Measurements from ENCODE around the gene PDCD7.
A peak's percentile ranks its signal among the peaks of the same experiment; 100 is the strongest.
"Not testable (repeated sequence)": the region's sequence is repeated elsewhere in the genome, so short reads cannot be mapped to it uniquely, and the experiment has no call there.

PDCD7 gene

GRCh38 chr15:65082303-65082953, 51.2 kb downstream of the PDCD7 start:
- Histone ChIP-seq H3K4me1 (peaks cover 13% of the 10 kb centered on the region), H3K27me3 (ENCODE audit: low read depth) (no peaks in the 10 kb centered on the region), H3K36me3 (replicated peaks) (no peaks in the 10 kb centered on the region), H3K9me3 (no peaks in the 10 kb centered on the region), H3K4me3 (no peak overlapping the region)
- DNase-seq (ENCODE audit: low spot score in 2 of 2), result peak in 1 of 2 experiments; percentile 44
- in situ Hi-C loops (cut with MboI; ENCODE audit: low sequenced_read_pairs), result no loop called here

GRCh38 chr15:65081758-65082157, 51.9 kb downstream of the PDCD7 start:
- H3K9me3 ChIP-seq, result no peaks in the 10 kb centered on the region
- no peaks in the 10 kb centered on the region for H3K36me3 ChIP-seq (replicated peaks)
- no peak for DNase-seq (ENCODE audit: low spot score in 2 of 2)
- H3K4me3 ChIP-seq, result no peak overlapping the region
- H3K27me3 ChIP-seq (ENCODE audit: low read depth), result no peaks in the 10 kb centered on the region
- in situ Hi-C loops (cut with MboI; ENCODE audit: low sequenced_read_pairs), result no loop called here
- peaks cover 13% of the 10 kb centered on the region for H3K4me1 ChIP-seq

DNA sequence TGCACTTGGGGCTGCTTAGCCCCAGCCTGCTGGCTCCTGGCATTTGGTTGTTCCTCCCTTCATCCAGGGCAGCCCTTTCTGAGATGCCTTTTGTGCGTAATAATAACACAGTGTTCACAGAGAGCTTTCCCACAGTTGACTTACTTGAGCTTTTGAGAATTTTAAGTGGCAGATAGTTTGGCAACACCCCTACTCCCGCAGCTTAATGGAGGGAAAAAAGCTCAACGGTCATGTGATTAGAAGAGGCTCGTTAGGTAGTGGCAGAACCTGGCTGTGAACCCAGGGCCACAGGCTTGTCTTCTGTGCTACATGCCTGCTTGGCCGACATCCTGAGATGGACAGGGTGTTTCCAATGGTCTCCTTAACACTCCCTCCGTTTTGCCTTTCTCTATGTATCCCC, 52.3 kb downstream of the PDCD7 start:
- Histone ChIP-seq H3K4me1 (peaks cover 13% of the 10 kb centered on the region), H3K9me3 (no peaks in the 10 kb centered on the region), H3K27me3 (ENCODE audit: low read depth) (no peaks in the 10 kb centered on the region), H3K36me3 (replicated peaks) (no peaks in the 10 kb centered on the region), H3K4me3 (no peak overlapping the region)
- in situ Hi-C loops (cut with MboI; ENCODE audit: low sequenced_read_pairs), result no loop called here
- no peak for DNase-seq (ENCODE audit: low spot score in 2 of 2)

GRCh38 chr15:65079580-65079979, 54.0 kb downstream of the PDCD7 start:
- Histone ChIP-seq H3K36me3 (replicated peaks) (no peaks in the 10 kb centered on the region), H3K4me3 (no peak overlapping the region), H3K9me3 (no peaks in the 10 kb centered on the region), H3K27me3 (ENCODE audit: low read depth) (no peaks in the 10 kb centered on the region), H3K4me1 (peaks cover 13% of the 10 kb centered on the region)
- in situ Hi-C loops (cut with MboI; ENCODE audit: low sequenced_read_pairs), result no loop called here
- no peak for DNase-seq (ENCODE audit: low spot score in 2 of 2)

- Histone ChIP-seq H3K36me3 (replicated peaks) (no peaks in the 10 kb centered on the region), H3K4me1 (peaks cover 5% of the 10 kb centered on the region), H3K4me3 (no peak overlapping the region), H3K27me3 (ENCODE audit: low read depth) (no peaks in the 10 kb centered on the region), H3K9me3 (no peaks in the 10 kb centered on the region)
- no peak for DNase-seq (ENCODE audit: low spot score in 2 of 2)
- in situ Hi-C loops (cut with MboI; ENCODE audit: low sequenced_read_pairs), result no loop called here
Measured at GRCh38 chr15:65077981-65078352, 55.6 kb downstream of the PDCD7 start.

- DNase-seq (ENCODE audit: low spot score in 2 of 2), result no peak
- in situ Hi-C loops (cut with MboI; ENCODE audit: low sequenced_read_pairs), result no loop called here
- no peaks in the 10 kb centered on the region for H3K36me3 ChIP-seq (replicated peaks)
- no peaks in the 10 kb centered on the region for H3K27me3 ChIP-seq (ENCODE audit: low read depth)
- peaks cover under 1% of the 10 kb centered on the region; the same call in 1 of the 2 replicates for H3K4me1 ChIP-seq
- no peak overlapping the region for H3K4me3 ChIP-seq
- no peaks in the 10 kb centered on the region for H3K9me3 ChIP-seq
Measured at GRCh38 chr15:65077291-65077980, 56.2 kb downstream of the PDCD7 start.

GRCh38 chr15:65076486-65077290, 56.9 kb downstream of the PDCD7 start, which contains the start of gene KBTBD13:
Gene KBTBD13 (plus strand): TSS chr15:65076746. CDS start chr15:65076816, 70 bp downstream.
- in situ Hi-C loops (cut with MboI; ENCODE audit: low sequenced_read_pairs), result no loop called here

GRCh38 chr15:65075607-65076395, 57.8 kb downstream of the PDCD7 start:
- H3K4me3 ChIP-seq; H3K36me3 ChIP-seq (replicated peaks); in situ Hi-C loops (cut with MboI; ENCODE audit: low sequenced_read_pairs); H3K4me1 ChIP-seq; DNase-seq (ENCODE audit: low spot score in 2 of 2); H3K9me3 ChIP-seq; H3K27me3 ChIP-seq (ENCODE audit: low read depth): not testable (repeated sequence)

More at GRCh38 chr15:65076486-65077290, 56.9 kb downstream of the PDCD7 start, which contains the start of gene KBTBD13:
- Histone ChIP-seq H3K27me3 (ENCODE audit: low read depth) (no peaks in the 10 kb centered on the region), H3K4me3 (no peak within 1 kb of the TSS), H3K4me1 (no peaks in the 10 kb centered on the region), H3K36me3 (replicated peaks) (no peaks in the 10 kb centered on the region), H3K9me3 (no peaks in the 10 kb centered on the region)
- DNase-seq (ENCODE audit: low spot score in 2 of 2), result no peak

DNA sequence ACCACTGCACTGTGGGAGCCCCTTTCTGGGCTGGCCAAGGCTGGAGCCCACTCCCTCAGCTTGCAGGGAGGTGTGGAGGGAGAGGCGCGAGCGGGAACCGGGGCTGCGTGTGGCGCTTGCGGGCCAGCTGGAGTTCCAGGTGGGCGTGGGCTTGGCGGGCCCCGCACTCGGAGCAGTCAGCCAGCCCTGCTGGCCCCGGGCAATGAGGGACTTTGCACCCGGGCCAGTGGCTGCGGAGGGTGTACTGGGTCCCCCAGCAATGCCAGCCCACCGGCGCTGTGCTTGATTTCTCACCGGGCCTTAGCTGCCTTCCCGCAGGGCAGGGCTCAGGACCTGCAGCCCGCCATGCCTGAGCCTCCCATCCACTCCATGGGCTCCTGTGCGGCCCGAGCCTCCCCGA, 58.7 kb downstream of the PDCD7 start:
- H3K36me3 ChIP-seq (replicated peaks); in situ Hi-C loops (cut with MboI; ENCODE audit: low sequenced_read_pairs); H3K4me1 ChIP-seq; H3K4me3 ChIP-seq; H3K27me3 ChIP-seq (ENCODE audit: low read depth); DNase-seq (ENCODE audit: low spot score in 2 of 2); H3K9me3 ChIP-seq: not testable (repeated sequence)

DNA sequence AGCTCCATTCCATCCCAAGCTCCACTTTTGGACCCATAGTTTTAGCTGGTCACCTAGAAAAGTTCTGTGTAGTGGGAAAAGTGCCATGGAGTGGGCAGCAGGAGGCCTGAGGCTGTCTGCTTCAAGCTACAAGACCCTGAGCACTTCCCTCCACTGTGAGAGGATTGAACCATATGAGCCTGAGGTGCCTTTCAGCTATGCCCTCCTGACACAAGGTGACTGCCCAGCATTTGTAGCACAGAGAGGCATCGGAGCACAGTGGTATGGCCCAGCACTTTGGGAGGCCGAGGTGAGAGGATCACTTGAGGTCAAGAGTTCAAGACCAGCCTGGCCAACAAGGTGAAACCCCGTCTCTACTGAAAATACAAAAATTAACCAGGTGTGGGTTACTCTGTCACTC, 61.0 kb downstream of the PDCD7 start:
- no peaks in the 10 kb centered on the region for H3K36me3 ChIP-seq (replicated peaks)
- no peak for DNase-seq (ENCODE audit: low spot score in 2 of 2)
- in situ Hi-C loops (cut with MboI; ENCODE audit: low sequenced_read_pairs), result no loop called here
- H3K9me3 ChIP-seq, result no peaks in the 10 kb centered on the region
- H3K27me3 ChIP-seq (ENCODE audit: low read depth), result no peaks in the 10 kb centered on the region
- no peak overlapping the region for H3K4me3 ChIP-seq
- H3K4me1 ChIP-seq, result no peaks in the 10 kb centered on the region

DNA sequence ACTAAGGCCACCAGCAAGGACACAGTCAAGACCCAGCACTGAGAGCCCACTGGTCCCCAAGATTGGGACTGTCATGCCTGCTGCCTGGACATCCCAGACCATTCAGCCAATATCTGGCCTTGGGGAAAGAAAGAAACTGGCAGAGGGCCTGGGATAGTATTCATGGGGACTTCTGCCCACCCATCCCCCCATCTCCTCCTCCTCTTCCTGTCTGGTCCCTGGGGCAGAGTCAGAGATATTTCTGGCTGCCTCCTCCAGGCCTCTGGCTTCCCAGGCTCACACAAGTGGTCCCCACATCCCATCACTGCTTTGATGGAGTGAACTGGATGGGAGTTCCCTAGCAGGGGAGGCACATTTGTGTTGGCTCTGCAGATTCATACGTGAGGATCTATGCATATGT, 61.6 kb downstream of the PDCD7 start:
- no peaks in the 10 kb centered on the region for H3K9me3 ChIP-seq
- no peaks in the 10 kb centered on the region for H3K27me3 ChIP-seq (ENCODE audit: low read depth)
- H3K4me3 ChIP-seq, result no peak overlapping the region
- in situ Hi-C loops (cut with MboI; ENCODE audit: low sequenced_read_pairs), result no loop called here
- H3K4me1 ChIP-seq, result no peaks in the 10 kb centered on the region
- H3K36me3 ChIP-seq (replicated peaks), result no peaks in the 10 kb centered on the region
- no peak for DNase-seq (ENCODE audit: low spot score in 2 of 2)

DNA sequence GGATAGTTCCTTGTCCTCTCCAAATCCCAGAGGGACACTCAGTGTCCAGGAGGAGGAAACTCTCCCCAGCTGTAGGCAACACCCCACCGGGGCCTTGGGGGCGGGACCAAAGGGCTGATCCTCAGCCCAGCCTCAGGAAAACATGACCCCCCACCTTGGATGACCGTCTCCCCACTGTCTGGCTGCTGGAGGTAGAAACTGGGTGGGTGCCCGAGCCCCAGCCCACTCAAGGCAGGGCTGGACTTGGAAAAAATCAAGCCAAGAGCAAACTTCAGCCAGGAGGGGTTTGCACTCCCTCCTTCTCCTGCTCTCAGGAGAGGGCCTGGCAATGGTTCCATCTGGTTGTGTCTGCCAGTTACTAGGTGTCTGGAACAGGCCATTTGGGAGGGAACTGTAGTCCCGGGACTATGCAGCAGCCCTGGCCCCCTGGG, 62.2 kb downstream of the PDCD7 start:
- no peak for DNase-seq (ENCODE audit: low spot score in 2 of 2)
- in situ Hi-C loops (cut with MboI; ENCODE audit: low sequenced_read_pairs), result no loop called here
- Histone ChIP-seq H3K36me3 (replicated peaks) (no peaks in the 10 kb centered on the region), H3K9me3 (no peaks in the 10 kb centered on the region; the same call in 1 of the 2 replicates), H3K4me3 (no peak overlapping the region), H3K27me3 (ENCODE audit: low read depth) (no peaks in the 10 kb centered on the region), H3K4me1 (peaks cover 6% of the 10 kb centered on the region)

- no peaks in the 10 kb centered on the region; the same call in 1 of the 2 replicates for H3K9me3 ChIP-seq
- in situ Hi-C loops (cut with MboI; ENCODE audit: low sequenced_read_pairs), result no loop called here
- no peak overlapping the region for H3K4me3 ChIP-seq
- DNase-seq (ENCODE audit: low spot score in 2 of 2), result no peak
- no peaks in the 10 kb centered on the region for H3K36me3 ChIP-seq (replicated peaks)
- no peaks in the 10 kb centered on the region for H3K27me3 ChIP-seq (ENCODE audit: low read depth)
- peaks cover 13% of the 10 kb centered on the region for H3K4me1 ChIP-seq
Measured at GRCh38 chr15:65069779-65070546, 63.6 kb downstream of the PDCD7 start.

Data from HAP-1 (cell line).